HG03378 (cell line): ENCODE results near the gene DMD.

ENCODE experiments used
- ATAC-seq: cut with Tn5 transposase; IDR thresholded peaks from one replicate; pipeline ENCODE4 v1.9.1; 2021; ENCODE audit warnings: mild to moderate bottlenecking, moderate library complexity; ENCODE audit not compliant: unreplicated experiment

The DMD gene

GRCh38 chrX:33045245-33045644, 166.1 kb downstream of the DMD start:
- ATAC-seq, result no peak

DNA sequence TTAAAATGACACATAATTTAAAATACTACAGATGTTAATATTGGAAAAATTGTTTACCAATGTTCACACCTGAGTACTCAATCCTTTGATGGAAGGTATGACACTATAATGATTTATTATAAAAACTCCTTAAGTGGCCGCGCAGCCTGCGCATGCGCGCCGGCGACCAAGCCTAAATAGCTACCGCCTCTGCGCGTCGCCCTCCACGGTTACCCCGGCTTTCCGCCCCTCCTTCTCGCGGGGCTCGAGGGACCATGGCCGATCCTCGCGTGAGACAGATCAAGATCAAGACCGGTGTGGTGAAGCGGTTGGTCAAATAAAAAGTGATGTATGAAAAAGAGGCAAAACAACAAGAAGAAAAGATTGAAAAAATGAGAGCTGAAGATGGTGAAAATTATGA, 170.2 kb downstream of the DMD start:
- no peak for ATAC-seq

DNA sequence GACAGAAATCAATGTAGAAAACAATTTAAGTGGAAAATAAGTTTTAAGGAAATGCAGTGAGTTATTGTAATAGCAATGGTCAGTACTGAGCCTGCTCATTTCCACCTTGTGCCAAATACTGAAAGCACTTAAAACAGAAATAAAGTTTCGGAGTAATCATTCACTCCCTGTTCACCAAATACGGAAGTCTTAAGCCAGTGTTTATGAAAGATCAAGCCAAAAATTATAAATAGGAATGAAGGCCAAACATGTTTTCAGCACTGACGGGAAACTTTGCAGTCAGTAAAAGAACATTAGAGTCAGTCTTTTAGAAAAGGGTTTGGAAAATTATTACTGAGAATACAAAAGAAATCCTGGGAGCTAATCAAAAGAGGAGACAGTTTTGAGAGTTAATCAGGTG, 178.6 kb downstream of the DMD start:
- no peak for ATAC-seq

DNA sequence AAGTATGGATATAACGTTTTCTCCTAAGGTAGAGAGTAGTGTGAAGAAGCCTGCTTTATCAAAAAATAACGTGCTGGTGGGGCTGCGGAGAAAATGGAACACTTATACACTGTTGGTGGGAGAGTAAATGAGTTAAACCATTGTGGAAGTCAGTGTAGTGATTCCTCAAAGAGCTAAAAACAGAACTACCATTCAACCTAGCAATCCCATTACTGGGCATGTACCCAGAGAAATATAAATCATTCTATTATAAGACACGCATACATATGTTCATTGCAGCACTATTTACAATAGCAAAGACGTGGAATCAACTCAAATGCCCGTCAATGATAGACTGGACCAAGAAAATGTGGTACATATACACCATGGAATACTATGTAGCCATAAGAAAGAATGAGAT, 196.4 kb downstream of the DMD start:
- ATAC-seq, result no peak

- no peak for ATAC-seq
These were observed 197.3 kb downstream of the DMD start for GRCh38 chrX:33014086-33014485.

DNA sequence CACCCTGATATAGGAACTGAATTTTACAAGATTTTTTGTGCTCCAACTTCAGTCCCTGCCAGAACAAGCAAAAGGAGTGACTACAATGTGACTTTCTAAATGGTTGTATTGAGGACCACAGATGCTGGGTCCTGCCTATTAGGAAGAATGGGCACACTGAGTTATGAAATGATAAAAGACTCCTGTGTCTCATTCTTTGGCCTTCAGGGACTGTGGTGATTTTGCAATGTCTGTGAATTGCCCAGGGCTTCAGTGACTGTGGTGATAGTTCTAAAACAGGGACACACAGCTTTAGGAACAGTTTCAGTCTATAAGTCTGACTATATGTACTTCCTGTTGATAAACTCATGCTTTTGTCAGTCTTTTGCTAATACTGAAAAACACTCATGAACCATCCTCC, 210.2 kb downstream of the DMD start:
- ATAC-seq, result no peak

DNA sequence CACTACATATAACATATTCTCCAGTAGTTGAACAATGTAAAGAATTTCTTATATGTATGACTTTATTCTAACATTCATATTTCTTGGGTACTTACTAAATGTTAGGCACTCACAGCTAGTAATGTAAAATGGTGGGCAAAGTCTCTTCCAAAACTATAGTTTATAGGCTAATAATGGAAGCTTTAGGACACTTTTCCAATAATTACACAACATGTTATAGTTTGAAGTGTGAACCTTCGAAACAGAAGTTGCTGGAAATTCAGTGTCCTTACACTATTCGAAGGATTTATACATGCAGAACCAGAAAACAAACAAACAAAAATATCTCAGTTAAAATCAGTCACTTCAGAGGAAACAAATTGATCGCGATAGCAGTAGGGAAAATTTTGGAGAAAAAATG, 212.6 kb downstream of the DMD start:
- no peak for ATAC-seq

DNA sequence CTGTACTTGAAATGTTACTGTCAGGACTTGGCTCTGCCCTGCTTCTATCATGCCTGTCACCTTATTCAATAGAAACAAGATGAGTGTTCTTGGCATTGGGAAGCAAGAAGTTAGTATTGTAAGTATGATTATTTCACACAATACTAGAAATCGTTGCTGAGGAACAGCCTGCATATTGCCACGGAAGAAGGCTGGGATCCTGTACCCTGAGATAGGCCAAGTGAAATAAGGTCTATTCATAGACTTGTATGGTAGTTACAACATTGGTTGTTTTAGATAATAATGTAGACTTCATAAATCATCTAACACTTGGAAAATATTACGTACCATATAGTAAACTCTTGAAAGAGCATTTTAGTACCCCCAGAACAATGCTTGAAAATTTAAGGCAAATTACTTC, 215.9 kb downstream of the DMD start:
- ATAC-seq, result no peak

DNA sequence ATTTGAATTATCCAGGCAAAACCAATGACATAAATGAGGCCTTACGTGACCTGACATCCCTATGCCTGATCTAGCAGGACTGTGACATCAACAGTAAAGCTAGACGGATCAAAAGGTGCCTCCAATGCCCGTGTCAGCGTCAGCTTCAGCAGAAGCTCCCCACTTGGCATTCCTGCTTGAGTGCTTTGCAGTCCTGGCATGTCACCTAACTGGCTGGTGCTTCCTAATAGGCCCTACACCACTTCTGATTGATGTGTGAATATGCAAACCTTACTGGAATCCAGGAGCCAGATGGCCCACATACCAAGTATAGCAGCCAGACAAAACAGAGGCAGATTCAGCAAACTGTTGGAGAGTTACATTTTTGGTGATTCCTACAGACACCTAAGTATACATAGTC, 224.2 kb downstream of the DMD start:
- ATAC-seq, result no peak

- ATAC-seq, result no peak
These were observed 225.8 kb downstream of the DMD start for GRCh38 chrX:32985544-32985943.

GRCh38 chrX:32966821-32967355, 244.5 kb downstream of the DMD start:
- ATAC-seq, result no peak

- ATAC-seq, result no peak
These were observed 257.2 kb downstream of the DMD start for GRCh38 chrX:32954125-32954524.

- no peak for ATAC-seq
These were observed 263.2 kb downstream of the DMD start for GRCh38 chrX:32948130-32948529.

GRCh38 chrX:32937043-32937442, 274.3 kb downstream of the DMD start:
- no peak for ATAC-seq

GRCh38 chrX:32933548-32933947, 277.8 kb downstream of the DMD start:
- no peak for ATAC-seq

- ATAC-seq, result no peak
These were observed 282.3 kb downstream of the DMD start for GRCh38 chrX:32929040-32929439.

- ATAC-seq, result no peak
These were observed 315.3 kb downstream of the DMD start for GRCh38 chrX:32896088-32896487.

DNA sequence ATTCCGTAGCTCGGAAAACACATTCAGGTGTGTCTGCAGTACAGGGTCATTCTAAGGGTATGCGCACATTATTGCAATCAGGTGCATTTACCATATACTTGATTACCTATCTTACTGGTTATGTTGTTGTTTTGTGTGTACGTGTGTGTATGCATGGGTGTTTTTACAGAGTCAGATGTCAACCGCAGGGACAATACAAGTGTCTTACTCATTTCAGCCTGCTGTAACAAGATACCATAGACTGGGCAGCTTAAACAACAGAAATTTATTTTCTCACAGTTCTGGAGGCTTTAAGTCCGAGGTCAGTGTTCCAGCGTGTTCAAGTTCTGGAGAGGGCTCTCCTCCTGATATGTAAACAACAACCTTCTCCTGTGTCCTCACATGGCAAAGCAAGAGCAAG, 316.7 kb downstream of the DMD start:
- ATAC-seq, result no peak

DNA sequence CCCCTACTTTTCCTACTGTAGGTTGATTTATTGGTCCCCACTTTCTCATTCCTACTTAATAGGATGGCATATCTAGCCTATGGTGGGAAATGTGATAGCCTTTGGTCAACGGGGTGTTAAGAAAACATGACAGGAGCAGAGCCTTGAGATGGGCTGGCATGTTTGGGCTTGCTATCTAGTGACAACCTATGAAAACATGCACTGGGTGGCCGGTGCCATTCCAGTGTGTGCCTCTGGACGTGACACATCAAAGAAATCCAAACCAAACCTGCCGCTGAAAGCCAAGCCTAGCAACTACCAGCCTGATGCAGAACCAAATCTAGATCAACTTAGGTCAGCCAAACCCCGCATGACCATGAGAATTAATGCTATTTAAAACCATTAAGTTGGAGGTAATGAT, 317.6 kb downstream of the DMD start:
- ATAC-seq, result no peak

- ATAC-seq, result no peak
These were observed 333.8 kb downstream of the DMD start for GRCh38 chrX:32877592-32877991.

- ATAC-seq, result no peak
These were observed 336.5 kb downstream of the DMD start for GRCh38 chrX:32874839-32875238.

- no peak for ATAC-seq
These were observed 337.6 kb downstream of the DMD start for GRCh38 chrX:32873786-32874185.

GRCh38 chrX:32871636-32872035, 339.7 kb downstream of the DMD start:
- ATAC-seq, result no peak

- ATAC-seq, result no peak
These were observed 342.8 kb downstream of the DMD start for GRCh38 chrX:32868524-32868895.
